HG02571 (cell line): Measurements from ENCODE around the gene C22orf15.

Experiments used
- ATAC-seq: cut with Tn5 transposase; IDR thresholded peaks from one replicate; pipeline ENCODE4 v1.9.1; 2021; ENCODE audit warnings: mild to moderate bottlenecking, moderate library complexity; ENCODE audit not compliant: unreplicated experiment

Gene C22orf15

DNA sequence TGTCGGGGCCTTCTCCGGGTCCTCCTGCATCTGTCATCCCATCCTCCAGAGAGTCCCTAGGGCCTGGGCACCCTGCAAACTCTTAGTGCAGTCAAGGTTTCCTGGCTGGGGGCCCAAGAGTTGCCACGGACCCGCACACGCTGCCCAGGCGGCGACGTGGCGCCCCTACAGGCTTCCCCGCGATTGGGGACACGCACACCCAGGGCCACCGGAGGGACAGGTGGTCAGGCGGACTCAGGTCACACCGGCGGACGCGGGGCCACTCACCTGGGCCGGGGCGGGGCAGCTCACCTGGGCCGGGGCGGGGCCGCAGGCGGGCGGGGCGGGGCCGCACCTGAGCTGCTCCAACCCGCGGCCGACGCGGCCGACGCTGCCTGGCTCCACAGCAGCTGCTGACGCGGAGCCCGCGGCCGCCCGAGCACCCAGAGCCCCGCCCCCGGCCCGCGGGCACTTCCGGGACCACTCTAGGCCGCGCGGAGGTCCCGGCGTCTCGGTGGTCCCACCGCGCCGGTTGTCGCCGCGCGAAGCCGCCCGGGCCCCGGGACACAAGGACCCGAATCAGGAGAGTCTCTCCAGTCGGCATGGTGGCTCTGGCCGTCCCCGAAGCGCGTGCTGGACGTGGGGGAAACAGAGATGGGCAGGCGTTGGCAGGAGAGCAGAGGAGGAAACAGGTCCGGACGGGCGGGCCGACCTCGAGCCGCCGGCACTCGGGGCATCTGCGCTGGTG, 11.9 kb upstream of the C22orf15 start, which contains the start of gene ZNF70:
ZNF70 (minus strand) TSS at position 399 of the 727 bp plus-strand sequence. CDS start 5,972 bp downstream, outside the sequence.
- peak; percentile 69 for ATAC-seq

DNA sequence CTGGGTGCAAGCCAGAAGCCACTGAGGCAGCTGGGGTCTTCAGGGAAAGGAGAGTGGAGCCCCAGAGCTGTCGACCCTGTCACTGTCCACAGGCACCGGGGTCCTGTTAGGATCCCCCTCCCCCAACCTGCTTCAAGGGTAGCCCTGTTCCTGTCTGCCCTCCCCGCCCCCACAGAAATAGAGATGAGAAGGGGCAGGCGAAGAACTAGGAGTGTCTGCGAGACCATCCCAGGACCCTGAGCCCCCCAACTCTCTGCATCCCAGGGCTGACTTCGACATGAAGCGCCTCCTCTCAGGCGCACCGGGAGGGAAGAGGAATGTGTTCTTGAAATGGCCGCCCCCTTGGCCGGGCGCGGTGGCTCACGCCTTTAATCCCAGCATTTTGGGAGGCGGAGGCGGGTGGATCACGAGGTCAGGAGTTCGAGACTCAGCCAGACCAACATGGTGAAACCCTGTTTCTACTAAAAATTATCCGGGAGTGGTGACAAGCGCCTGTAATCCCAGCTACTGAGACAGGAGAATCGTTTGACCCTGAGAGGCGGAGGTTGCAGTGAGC, 11.3 kb upstream of the C22orf15 start:
- no peak for ATAC-seq

- no peak for ATAC-seq
Measured at GRCh38 chr22:23752090-23752691, 10.6 kb upstream of the C22orf15 start.

- no peak for ATAC-seq
Measured at GRCh38 chr22:23752750-23753149, 10.0 kb upstream of the C22orf15 start.

DNA sequence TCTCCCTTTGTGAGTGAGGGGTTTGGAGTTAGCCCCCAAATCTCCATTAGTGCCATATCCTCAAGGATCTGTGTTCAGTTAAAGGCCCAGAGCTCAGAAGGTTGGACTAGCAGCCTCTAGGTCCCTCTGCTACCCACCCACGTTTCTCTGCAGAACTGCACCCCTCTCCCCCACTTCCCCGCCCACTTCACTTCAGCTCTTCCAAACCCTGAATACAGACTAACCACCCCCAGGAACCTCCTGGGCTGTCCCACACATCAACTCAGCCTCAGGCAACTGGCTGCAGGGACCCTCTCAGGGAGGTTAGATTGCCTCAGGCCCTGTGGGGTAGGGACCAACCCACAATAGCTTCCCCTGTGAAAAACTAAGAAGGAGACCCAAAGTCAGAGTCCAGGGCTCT, 9.4 kb upstream of the C22orf15 start:
- no peak for ATAC-seq

DNA sequence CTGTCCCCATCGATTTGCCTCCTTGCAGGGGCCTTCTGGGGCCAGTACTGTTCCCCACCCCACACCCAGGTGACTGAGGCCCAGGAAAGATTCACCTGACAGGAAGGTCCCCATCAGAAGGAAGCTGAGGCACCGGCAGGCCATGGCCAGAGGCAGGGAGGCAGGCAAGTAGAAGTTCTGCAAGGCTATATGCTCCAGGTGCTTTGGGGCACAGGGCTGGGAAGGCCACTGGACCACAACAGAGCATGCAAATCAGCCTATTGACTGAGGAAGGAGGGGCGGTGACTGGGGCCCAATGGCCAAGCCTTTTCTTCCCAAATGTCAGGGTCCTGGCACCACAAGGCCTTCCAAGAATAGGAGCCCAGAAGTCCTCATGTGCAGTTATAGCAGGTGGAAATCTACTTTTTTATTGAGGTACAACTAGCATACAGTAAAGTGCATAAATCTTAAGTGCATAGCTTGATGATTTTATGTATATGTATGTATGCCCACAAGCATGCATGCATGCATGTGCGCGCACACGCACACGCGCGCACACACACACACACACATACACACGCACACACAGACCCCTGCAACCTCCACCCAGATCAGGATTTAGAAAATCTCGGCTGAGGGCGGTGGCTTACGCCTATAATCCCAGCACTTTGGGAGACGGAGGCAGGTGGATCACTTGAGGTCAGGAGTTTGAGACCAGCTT, 8.4 kb upstream of the C22orf15 start, which contains the start of gene VPREB3:
VPREB3 (minus strand) TSS at position 206 of the 700 bp plus-strand sequence; CDS start at position 144, 62 bp downstream.
- ATAC-seq: no peak

- ATAC-seq: no peak
Measured at GRCh38 chr22:23754980-23755636, 7.7 kb upstream of the C22orf15 start.

DNA sequence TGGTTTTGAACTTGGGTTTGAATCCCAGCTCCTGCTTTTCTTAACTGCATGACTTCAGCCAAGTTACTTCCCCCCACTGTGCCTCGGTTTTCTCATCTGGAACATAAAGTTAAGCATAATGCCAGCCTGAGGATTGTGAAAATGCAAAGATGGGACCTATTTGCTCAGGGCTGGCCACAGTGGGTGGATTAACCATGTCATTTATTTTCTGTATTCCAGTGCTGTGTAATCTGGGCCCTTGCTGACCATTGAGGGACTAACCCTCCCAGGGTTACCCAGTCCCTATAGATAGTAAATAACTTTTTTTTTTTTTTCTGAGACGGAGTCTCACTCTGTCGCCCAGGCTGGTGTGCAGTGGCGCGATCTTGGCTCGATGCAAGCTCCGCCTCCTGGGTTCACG, 7.1 kb upstream of the C22orf15 start:
- ATAC-seq: no peak

- no peak for ATAC-seq
Measured at GRCh38 chr22:23756891-23757290, 5.9 kb upstream of the C22orf15 start.

- no peak for ATAC-seq
Measured at GRCh38 chr22:23759566-23759965, 3.2 kb upstream of the C22orf15 start.

- ATAC-seq: no peak
Measured at GRCh38 chr22:23760056-23760455, 2.7 kb upstream of the C22orf15 start.

DNA sequence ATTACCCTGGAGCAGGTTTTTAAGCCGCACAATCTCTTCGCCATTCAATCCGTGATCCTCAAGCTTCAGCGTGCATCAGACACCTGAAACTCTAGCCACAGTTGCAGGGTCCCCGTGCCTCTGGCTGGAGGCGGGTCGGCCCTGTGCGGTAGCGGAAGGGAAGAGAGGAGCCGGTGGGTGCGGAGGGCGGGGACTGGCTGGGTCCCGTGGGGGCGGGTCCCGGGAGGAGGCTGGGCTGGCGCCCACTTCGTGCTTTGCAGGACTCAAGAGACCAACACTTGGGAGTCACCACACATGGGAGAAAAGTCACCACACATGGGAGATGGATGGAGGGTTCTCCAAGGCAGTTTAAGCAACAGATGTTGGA, 772 bp downstream of the C22orf15 start:
- no peak for ATAC-seq

DNA sequence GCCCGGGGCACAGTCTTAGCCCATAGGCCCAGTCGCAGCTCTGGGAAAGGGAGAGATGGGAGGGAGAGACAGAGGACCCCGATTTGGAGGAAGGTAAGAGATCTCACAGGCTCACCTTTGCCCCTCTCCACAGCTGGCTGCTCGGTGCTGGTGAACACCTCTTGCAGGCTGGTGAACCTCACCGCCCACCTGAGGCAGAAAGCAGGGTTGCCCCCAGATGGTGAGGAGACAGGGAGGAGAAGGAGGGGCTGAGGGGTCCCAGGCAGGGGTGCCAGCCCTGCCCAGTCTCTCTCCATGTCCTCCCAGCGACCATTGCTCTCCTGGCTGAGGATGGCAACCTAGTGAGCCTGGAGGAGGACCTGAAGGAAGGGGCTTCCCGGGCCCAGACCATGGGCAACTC, 1.2 kb downstream of the C22orf15 start:
- no peak for ATAC-seq

DNA sequence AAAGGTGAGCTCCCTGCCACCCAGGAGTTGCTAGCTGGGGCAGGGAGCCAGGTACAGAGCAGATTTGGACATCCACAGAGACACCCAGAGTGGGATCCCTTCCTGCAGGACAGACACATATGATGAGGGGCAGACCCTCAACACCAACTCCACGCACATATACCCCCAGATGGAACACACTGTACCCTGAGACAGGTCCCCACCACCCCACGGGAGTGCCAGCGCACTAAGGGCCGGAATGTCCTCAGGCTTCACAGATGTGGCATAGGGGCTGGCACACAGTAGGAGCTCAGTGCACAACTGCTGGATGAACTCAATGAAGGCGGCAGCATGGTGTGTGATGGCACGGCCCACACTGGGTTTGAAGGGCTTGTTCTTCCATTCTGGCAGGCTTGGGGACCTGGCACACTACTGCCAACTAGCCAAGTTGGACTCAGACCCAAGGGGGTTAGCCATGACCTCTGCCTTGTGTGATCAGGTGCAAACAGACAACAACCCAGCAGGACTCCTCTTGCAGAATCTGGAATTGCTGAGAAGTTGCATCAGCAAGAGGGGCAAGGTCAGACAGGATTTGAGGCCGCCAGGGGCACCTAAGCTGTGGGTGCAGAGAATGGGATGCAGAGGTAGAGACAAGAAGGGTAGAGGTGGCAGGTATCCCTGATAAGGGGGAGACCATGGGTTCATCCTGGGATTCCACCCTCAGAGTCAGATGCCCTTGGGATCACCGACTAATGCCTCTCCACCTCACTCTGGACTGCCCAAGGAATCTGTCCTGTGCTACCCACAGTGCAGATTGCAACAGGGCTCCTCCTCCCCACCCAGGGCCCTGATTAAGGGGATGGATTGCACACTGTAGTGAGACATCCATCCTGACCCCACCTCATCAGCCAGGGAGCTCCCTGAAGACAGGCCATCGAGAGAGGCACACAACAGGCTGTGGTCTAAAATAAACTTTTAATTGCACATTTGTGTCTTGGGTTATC, 2.4 kb downstream of the C22orf15 start:
- no peak for ATAC-seq

- no peak for ATAC-seq
Measured at GRCh38 chr22:23767303-23767672, 4.5 kb downstream of the C22orf15 start.

DNA sequence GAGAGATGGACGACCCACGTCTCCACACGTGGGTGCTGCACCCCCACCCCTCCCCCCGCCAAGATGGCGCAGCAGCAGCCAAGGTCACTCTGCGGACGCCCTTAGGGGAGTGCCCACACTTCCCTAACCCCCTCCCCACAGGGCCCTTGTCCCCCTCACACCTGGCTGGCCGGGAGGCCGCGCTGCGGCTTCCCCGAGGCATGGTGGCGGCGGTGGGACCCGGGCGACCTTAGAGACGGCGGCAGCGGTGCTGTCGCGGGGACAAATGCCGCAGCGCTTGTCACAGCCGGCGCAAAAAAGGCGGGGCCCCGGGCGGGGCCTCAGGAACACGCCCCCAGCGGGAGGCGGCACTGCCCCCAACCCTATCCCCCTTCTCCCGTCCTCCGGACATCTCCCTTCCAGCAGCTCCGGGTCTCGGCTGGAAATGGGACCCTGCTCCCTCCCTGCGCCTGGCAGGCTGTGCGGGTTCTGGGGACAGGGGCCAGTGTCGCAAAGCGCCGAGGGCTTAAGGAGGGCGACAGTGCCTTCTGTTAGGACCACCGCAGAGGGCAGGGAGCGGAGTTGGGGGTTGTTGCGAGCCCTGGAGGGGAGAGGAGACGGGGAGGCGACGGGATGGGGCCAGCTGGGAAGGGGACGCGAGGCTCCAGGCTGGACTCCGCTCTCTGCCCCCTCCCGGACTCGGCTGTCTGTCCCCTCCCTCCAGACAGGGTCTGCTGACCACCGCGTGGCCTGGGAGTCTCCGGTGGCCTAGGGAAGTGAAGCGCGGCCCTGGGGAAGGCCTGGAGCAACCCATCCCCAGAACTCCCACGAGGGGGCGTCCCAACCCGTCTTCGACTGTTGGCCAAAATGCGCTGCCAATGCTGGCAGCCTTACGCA, 5.1 kb downstream of the C22orf15 start, which contains the start of gene CHCHD10:
CHCHD10 (minus strand) TSS at position 300 of the 876 bp plus-strand sequence; CDS start at position 202, 98 bp downstream.
- no peak for ATAC-seq

DNA sequence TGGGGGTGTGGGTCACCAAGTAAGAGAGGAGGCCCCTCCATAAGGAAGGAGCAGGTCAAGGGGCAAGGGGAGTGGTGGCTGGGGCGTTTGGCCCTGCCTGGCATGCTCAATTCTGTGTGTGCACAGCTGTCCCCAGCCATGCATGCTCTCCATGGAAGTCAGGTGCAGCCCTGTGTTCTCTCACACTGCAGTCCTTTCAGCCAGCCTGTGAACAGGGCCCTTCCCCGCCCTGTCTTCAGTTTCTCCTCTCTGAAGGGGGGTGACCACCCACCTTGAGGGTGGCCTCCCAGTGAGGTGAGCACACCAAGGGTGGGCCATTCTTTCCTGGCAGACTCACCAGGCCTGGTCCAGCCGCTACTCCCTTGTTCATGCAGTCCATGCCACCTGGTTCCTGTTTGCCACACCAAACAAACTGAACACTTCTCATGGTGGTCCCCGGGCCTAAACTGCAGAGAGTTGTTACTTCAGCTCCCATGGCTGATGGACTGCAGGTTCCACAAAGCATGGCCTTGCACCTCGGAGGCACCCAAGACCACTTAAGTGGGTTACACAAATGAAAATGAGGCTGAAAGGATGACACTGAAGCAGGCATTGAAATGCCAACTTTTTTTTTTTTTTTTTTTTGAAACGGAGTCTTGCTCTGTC, 6.7 kb downstream of the C22orf15 start:
- no peak for ATAC-seq

- no peak for ATAC-seq
Measured at GRCh38 chr22:23772315-23772648, 9.5 kb downstream of the C22orf15 start.
